ENCODE results near the gene NPAS3.

The NPAS3 gene

DNA sequence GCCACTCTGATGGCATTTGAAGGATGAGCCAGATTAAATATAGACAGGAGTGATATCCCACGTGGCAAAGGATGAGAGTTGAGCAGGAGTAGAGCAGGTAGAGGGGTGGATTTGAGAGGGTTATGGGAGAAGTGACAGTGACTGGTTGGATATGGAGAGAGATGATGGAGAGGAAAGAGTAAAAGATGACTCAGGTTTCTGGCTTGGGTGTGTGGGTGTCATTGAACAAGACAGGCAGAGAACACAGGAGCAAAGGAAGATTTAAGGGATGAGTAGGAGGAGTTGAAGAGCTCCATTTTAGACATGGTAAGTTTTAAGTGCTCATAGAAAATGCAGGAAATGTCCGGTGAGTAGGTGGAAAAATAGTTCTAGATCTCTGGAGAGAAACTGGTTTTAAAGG is 875.3 kb downstream of the NPAS3 start:
- TF ChIP-seq FOXP2 (optimal IDR thresholded peaks at IDR 0.05; ENCODE audit: control extremely low read depth, extremely low read length, insufficient read depth) (no peak), POLR2AphosphoS5 (IDR thresholded peaks at IDR 0.05; ENCODE audit: borderline replicate concordance, low read depth, low read length) (no peak), EZH2 (IDR thresholded peaks at IDR 0.05) (no peak)
- Histone ChIP-seq H3K9ac (ENCODE audit: insufficient read length) (no peak overlapping the region), H3K36me3 (ENCODE audit: insufficient read depth, low read length) (no peaks in the 10 kb centered on the region), H3K4me3 (no peak overlapping the region), H3K9me3 (ENCODE audit: low read depth, low read length) (no peaks in the 10 kb centered on the region), H3K27ac (no peak overlapping the region)
- DNase-seq (ENCODE audit: low read depth, low spot score) = no peak

- no peak overlapping the region for H3K9ac ChIP-seq (ENCODE audit: insufficient read length)
- no peaks in the 10 kb centered on the region for H3K9me3 ChIP-seq (ENCODE audit: low read depth, low read length)
- H3K27ac ChIP-seq = no peak overlapping the region
- no peaks in the 10 kb centered on the region for H3K36me3 ChIP-seq (ENCODE audit: insufficient read depth, low read length)
- TF ChIP-seq FOXP2 (optimal IDR thresholded peaks at IDR 0.05; ENCODE audit: control extremely low read depth, extremely low read length, insufficient read depth) (no peak), EZH2 (IDR thresholded peaks at IDR 0.05) (no peak), POLR2AphosphoS5 (IDR thresholded peaks at IDR 0.05; ENCODE audit: borderline replicate concordance, low read depth, low read length) (no peak)
- DNase-seq (ENCODE audit: low read depth, low spot score) = no peak
- no peak overlapping the region for H3K4me3 ChIP-seq
Measured at GRCh38 chr14:33833706-33834465, 895.2 kb downstream of the NPAS3 start.

GRCh38 chr14:33834466-33835260 is 896.0 kb downstream of the NPAS3 start:
- Histone ChIP-seq H3K9me3 (ENCODE audit: low read depth, low read length) (no peaks in the 10 kb centered on the region), H3K4me3 (no peak overlapping the region), H3K27ac (no peak overlapping the region), H3K9ac (ENCODE audit: insufficient read length) (no peak overlapping the region), H3K36me3 (ENCODE audit: insufficient read depth, low read length) (no peaks in the 10 kb centered on the region)
- no peak for DNase-seq (ENCODE audit: low read depth, low spot score)
- TF ChIP-seq FOXP2 (optimal IDR thresholded peaks at IDR 0.05; ENCODE audit: control extremely low read depth, extremely low read length, insufficient read depth) = no peak
- TF ChIP-seq POLR2AphosphoS5 (IDR thresholded peaks at IDR 0.05; ENCODE audit: borderline replicate concordance, low read depth, low read length) = no peak
- TF ChIP-seq EZH2 (IDR thresholded peaks at IDR 0.05) = no peak

GRCh38 chr14:33835261-33835655 is 896.6 kb downstream of the NPAS3 start:
- TF ChIP-seq POLR2AphosphoS5 (IDR thresholded peaks at IDR 0.05; ENCODE audit: borderline replicate concordance, low read depth, low read length) (no peak), FOXP2 (optimal IDR thresholded peaks at IDR 0.05; ENCODE audit: control extremely low read depth, extremely low read length, insufficient read depth) (no peak), EZH2 (IDR thresholded peaks at IDR 0.05) (no peak)
- H3K4me3 ChIP-seq = no peak overlapping the region
- no peak for DNase-seq (ENCODE audit: low read depth, low spot score)
- no peaks in the 10 kb centered on the region for H3K36me3 ChIP-seq (ENCODE audit: insufficient read depth, low read length)
- H3K9ac ChIP-seq (ENCODE audit: insufficient read length) = no peak overlapping the region
- H3K9me3 ChIP-seq (ENCODE audit: low read depth, low read length) = no peaks in the 10 kb centered on the region
- no peak overlapping the region for H3K27ac ChIP-seq

- Histone ChIP-seq H3K4me3 (no peak overlapping the region), H3K27ac (no peak overlapping the region), H3K36me3 (ENCODE audit: insufficient read depth, low read length) (no peaks in the 10 kb centered on the region), H3K9me3 (ENCODE audit: low read depth, low read length) (no peaks in the 10 kb centered on the region), H3K9ac (ENCODE audit: insufficient read length) (no peak overlapping the region)
- no peak for DNase-seq (ENCODE audit: low read depth, low spot score)
- no peak for TF ChIP-seq POLR2AphosphoS5 (IDR thresholded peaks at IDR 0.05; ENCODE audit: borderline replicate concordance, low read depth, low read length)
- TF ChIP-seq EZH2 (IDR thresholded peaks at IDR 0.05) = no peak
- no peak for TF ChIP-seq FOXP2 (optimal IDR thresholded peaks at IDR 0.05; ENCODE audit: control extremely low read depth, extremely low read length, insufficient read depth)
Measured at GRCh38 chr14:33835677-33836076, 897.0 kb downstream of the NPAS3 start.

GRCh38 chr14:33836203-33836899 is 897.7 kb downstream of the NPAS3 start:
- no peak for DNase-seq (ENCODE audit: low read depth, low spot score)
- Histone ChIP-seq H3K9ac (ENCODE audit: insufficient read length) (no peak overlapping the region), H3K9me3 (ENCODE audit: low read depth, low read length) (no peaks in the 10 kb centered on the region), H3K36me3 (ENCODE audit: insufficient read depth, low read length) (no peaks in the 10 kb centered on the region), H3K4me3 (no peak overlapping the region), H3K27ac (no peak overlapping the region)
- TF ChIP-seq POLR2AphosphoS5 (IDR thresholded peaks at IDR 0.05; ENCODE audit: borderline replicate concordance, low read depth, low read length) (no peak), FOXP2 (optimal IDR thresholded peaks at IDR 0.05; ENCODE audit: control extremely low read depth, extremely low read length, insufficient read depth) (no peak), EZH2 (IDR thresholded peaks at IDR 0.05) (no peak)

GRCh38 chr14:33836900-33837577 is 898.4 kb downstream of the NPAS3 start:
- TF ChIP-seq FOXP2 (optimal IDR thresholded peaks at IDR 0.05; ENCODE audit: control extremely low read depth, extremely low read length, insufficient read depth) (no peak), EZH2 (IDR thresholded peaks at IDR 0.05) (no peak), POLR2AphosphoS5 (IDR thresholded peaks at IDR 0.05; ENCODE audit: borderline replicate concordance, low read depth, low read length) (no peak)
- no peak for DNase-seq (ENCODE audit: low read depth, low spot score)
- H3K27ac ChIP-seq = no peak overlapping the region
- H3K9me3 ChIP-seq (ENCODE audit: low read depth, low read length) = no peaks in the 10 kb centered on the region
- no peak overlapping the region for H3K4me3 ChIP-seq
- H3K36me3 ChIP-seq (ENCODE audit: insufficient read depth, low read length) = no peaks in the 10 kb centered on the region
- H3K9ac ChIP-seq (ENCODE audit: insufficient read length) = no peak overlapping the region
